Right atrium auricular region (tissue), 2 donors: ENCODE measurements around the gene PPP1R36. TPM values are rescaled to one million over a fixed set of nuclear protein-coding genes. Genes with fewer than 3 reads are reported as not detected.
"Not testable (repeated sequence)": the region's sequence is repeated elsewhere in the genome, so short reads cannot be mapped to it uniquely, and the experiment has no call there.

ENCODE experiments used
- DNase-seq: peaks from one replicate; pipeline ENCODE4 v3.0.0-alpha.2; 2019; ENCODE audit warnings: low spot score
- H3K27ac ChIP-seq, 2 donors: fragments of 200-600 bp; sonication (generic); 1 replicate in 1 of 2; 2 replicates in 1 of 2; pipeline ENCODE4 v1.5.1; 2016 to 2019
- H3K27me3 ChIP-seq, 2 donors: fragments of 200-600 bp; sonication (generic); one replicate each; pipeline versions ENCODE4 v1.5.1 to v1.6.0; 2017 to 2019
- H3K36me3 ChIP-seq: fragments of 200-600 bp; sonication (generic); one replicate; pipeline ENCODE4 v1.5.1; 2016
- H3K4me1 ChIP-seq, 2 donors: fragments of 200-600 bp; sonication (generic); one replicate each; pipeline versions ENCODE4 v1.5.1 to v1.6.0; 2017 to 2019
- H3K4me3 ChIP-seq, 2 donors: fragments of 200-600 bp; sonication (generic); 1 replicate in 1 of 2; 2 replicates in 1 of 2; pipeline ENCODE4 v1.5.1; 2017 to 2019; ENCODE audit warnings: mild to moderate bottlenecking in 1 of 2, moderate library complexity in 1 of 2
- H3K9me3 ChIP-seq, 2 donors: fragments of 200-600 bp; sonication (generic); one replicate each; pipeline ENCODE4 v1.5.1; 2019
- CTCF ChIP-seq, 2 donors: fragments of 200-600 bp; sonication (generic); IDR thresholded peaks; one replicate each; pipeline ENCODE4 v1.5.1; 2019; ENCODE audit warnings: antibody characterized with exemption in 2 of 2
- total RNA-seq, 2 donors: library from RNA; depleted of rRNA; stranded (reverse); fragments of >200 nt; gene quantifications; one replicate each; pipeline ENCODE4 v1.1.0, GENCODE V29; 2016

The PPP1R36 gene
- total RNA-seq, 2 donors from 2014 or later, result 0.31 TPM; not detected in 1

- TF ChIP-seq CTCF (IDR thresholded peaks at IDR 0.05), result no peak
- Histone ChIP-seq H3K4me3 (no peak overlapping the region), H3K27ac (no peak overlapping the region), H3K4me1 (no peaks in the 10 kb centered on the region), H3K36me3 (no peaks in the 10 kb centered on the region), H3K9me3 (no peaks in the 10 kb centered on the region), H3K27me3 (no peaks in the 10 kb centered on the region)
- DNase-seq, result no peak
Observed at GRCh38 chr14:64628940-64629408, 79.2 kb downstream of the PPP1R36 start.

- no peak overlapping the region for H3K4me3 ChIP-seq
- H3K4me1 ChIP-seq, result no peaks in the 10 kb centered on the region
- TF ChIP-seq CTCF (IDR thresholded peaks at IDR 0.05), result no peak
- H3K27ac ChIP-seq, result no peak overlapping the region
- no peaks in the 10 kb centered on the region for H3K27me3 ChIP-seq
- no peaks in the 10 kb centered on the region for H3K9me3 ChIP-seq
- no peak for DNase-seq
- no peaks in the 10 kb centered on the region for H3K36me3 ChIP-seq
Observed at GRCh38 chr14:64630778-64631177, 81.0 kb downstream of the PPP1R36 start.

GRCh38 chr14:64631222-64631621 lies 81.5 kb downstream of the PPP1R36 start:
- not testable (repeated sequence) for H3K4me3 ChIP-seq, H3K27ac ChIP-seq, DNase-seq, H3K9me3 ChIP-seq, H3K27me3 ChIP-seq, H3K4me1 ChIP-seq, H3K36me3 ChIP-seq

GRCh38 chr14:64632056-64632455 lies 82.3 kb downstream of the PPP1R36 start:
- no peak overlapping the region for H3K4me3 ChIP-seq
- no peak overlapping the region for H3K27ac ChIP-seq
- TF ChIP-seq CTCF (IDR thresholded peaks at IDR 0.05), result no peak
- H3K4me1 ChIP-seq, result no peaks in the 10 kb centered on the region
- no peaks in the 10 kb centered on the region for H3K27me3 ChIP-seq
- no peaks in the 10 kb centered on the region for H3K36me3 ChIP-seq
- DNase-seq, result no peak
- no peaks in the 10 kb centered on the region for H3K9me3 ChIP-seq

- H3K4me3 ChIP-seq, result no peak overlapping the region
- H3K4me1 ChIP-seq, result no peaks in the 10 kb centered on the region
- H3K9me3 ChIP-seq, result no peaks in the 10 kb centered on the region
- no peaks in the 10 kb centered on the region for H3K27me3 ChIP-seq
- no peak for TF ChIP-seq CTCF (IDR thresholded peaks at IDR 0.05)
- no peak overlapping the region for H3K27ac ChIP-seq
- H3K36me3 ChIP-seq, result no peaks in the 10 kb centered on the region
- DNase-seq, result no peak
Observed at GRCh38 chr14:64634558-64634957, 84.8 kb downstream of the PPP1R36 start.

- Histone ChIP-seq H3K27ac (no peak overlapping the region), H3K4me3 (no peak overlapping the region), H3K9me3 (no peaks in the 10 kb centered on the region), H3K27me3 (no peaks in the 10 kb centered on the region), H3K36me3 (no peaks in the 10 kb centered on the region), H3K4me1 (no peaks in the 10 kb centered on the region)
- TF ChIP-seq CTCF (IDR thresholded peaks at IDR 0.05), result peak; percentile 92 to 93
- DNase-seq, result peak; percentile 79
Observed at GRCh38 chr14:64636208-64636979, 86.6 kb downstream of the PPP1R36 start.
